GM23248 (cell line): ENCODE measurements around the gene CAMTA1.

Source experiments
- EZH2 ChIP-seq: fragments of 200-600 bp; sonication (generic); IDR thresholded peaks from 2 replicates; pipeline ENCODE4 v1.6.1; 2018; ENCODE audit warnings: antibody characterized with exemption, mild to moderate bottlenecking; ENCODE audit not compliant: insufficient read depth, poor library complexity, severe bottlenecking
- EZH2phosphoT487 ChIP-seq: fragments of 200-600 bp; sonication (generic); IDR thresholded peaks from 2 replicates; pipeline ENCODE4 v1.6.1; 2018; ENCODE audit warnings: antibody characterized with exemption, moderate library complexity, mild to moderate bottlenecking, low read depth; ENCODE audit not compliant: insufficient read depth

- TF ChIP-seq EZH2phosphoT487 (no peak), EZH2 (no peak)
These were observed 653.1 kb downstream of the CAMTA1 start for GRCh38 chr1:7438396-7438785.
